Fibroblast of gingiva (primary cell): ENCODE measurements around the gene SLC9A7.

Experiments
- DNase-seq: peaks from one replicate; pipeline ENCODE4 v3.0.0-alpha.2; 2011; ENCODE audit warnings: low read depth

The SLC9A7 gene

GRCh38 chrX:46602468-46603102 is 156.3 kb downstream of the SLC9A7 start:
- DNase-seq: no peak

- peak; percentile 92 for DNase-seq
These were observed 157.6 kb downstream of the SLC9A7 start for GRCh38 chrX:46601283-46601682.

GRCh38 chrX:46599051-46599560 is 159.8 kb downstream of the SLC9A7 start:
- peak; percentile 70 for DNase-seq

GRCh38 chrX:46597771-46598170 is 161.1 kb downstream of the SLC9A7 start:
- no peak for DNase-seq

- DNase-seq: no peak
These were observed 161.7 kb downstream of the SLC9A7 start for GRCh38 chrX:46597208-46597607.

GRCh38 chrX:46595084-46595483 is 163.8 kb downstream of the SLC9A7 start:
- no peak for DNase-seq

- peak; percentile 90 for DNase-seq
These were observed 168.8 kb downstream of the SLC9A7 start for GRCh38 chrX:46589977-46590723.

- DNase-seq: peak; percentile 81
These were observed 170.7 kb downstream of the SLC9A7 start for GRCh38 chrX:46588263-46588662.

- no peak for DNase-seq
These were observed 171.2 kb downstream of the SLC9A7 start for GRCh38 chrX:46587753-46588171.

- peak; percentile 33 for DNase-seq
These were observed 171.8 kb downstream of the SLC9A7 start for GRCh38 chrX:46587158-46587557.

- DNase-seq: no peak
These were observed 174.2 kb downstream of the SLC9A7 start for GRCh38 chrX:46584736-46585135.

- DNase-seq: peak; percentile 86
These were observed 176.0 kb downstream of the SLC9A7 start for GRCh38 chrX:46582966-46583365.

- peak; percentile 69 for DNase-seq
These were observed 176.6 kb downstream of the SLC9A7 start for GRCh38 chrX:46582325-46582724.

- no peak for DNase-seq
These were observed 178.3 kb downstream of the SLC9A7 start for GRCh38 chrX:46580613-46581012.

- DNase-seq: no peak
These were observed 179.7 kb downstream of the SLC9A7 start for GRCh38 chrX:46579250-46579649.

GRCh38 chrX:46577221-46578005 is 181.5 kb downstream of the SLC9A7 start:
- DNase-seq: peak; percentile 29

- peak; percentile 59 for DNase-seq
These were observed 182.5 kb downstream of the SLC9A7 start for GRCh38 chrX:46576458-46576857.

GRCh38 chrX:46575991-46576392 is 182.9 kb downstream of the SLC9A7 start:
- DNase-seq: peak; percentile 72

GRCh38 chrX:46575586-46575985 is 183.3 kb downstream of the SLC9A7 start:
- no peak for DNase-seq

- DNase-seq: no peak
These were observed 184.0 kb downstream of the SLC9A7 start for GRCh38 chrX:46574774-46575381.

- peak; percentile 52 for DNase-seq
These were observed 184.8 kb downstream of the SLC9A7 start for GRCh38 chrX:46573892-46574773.
